HepG2 (cell line): ENCODE measurements around the gene ETV6. TPM values are rescaled to one million over a fixed set of nuclear protein-coding genes. Genes with fewer than 3 reads are reported as not detected.

Experiments
- ATAC-seq: fragments of 200-7000 bp; cut with Tn5 transposase; 3 replicates; pipeline ENCODE4 v1.9.1; 2020; ENCODE audit warnings: mild to moderate bottlenecking, moderate library complexity
- BruUV-seq: library from RNA; stranded (reverse); fragments of 400-500 nt; replicated peaks from 2 replicates; lab custom pipeline; 2021; lab: Mats Ljungman, UMichigan
- CTCF ChIA-PET: fragments of 300-600 bp; formaldehyde crosslinking; extraction: SDS; loops from one replicate; lab custom pipeline; 2021; ENCODE audit warnings: low total read pairs, inconsistent platforms, low intra/inter-chr PET ratio; lab: Yijun Ruan, JAX
- POLR2A ChIA-PET: fragments of 350-600 bp; sonication (Branson Sonifier 250); formaldehyde crosslinking; loops from one replicate; lab custom pipeline; 2020; ENCODE audit warnings: antibody characterized with exemption, inconsistent platforms; lab: Yijun Ruan, JAX
- DNase-seq: peaks from one replicate; pipeline ENCODE4 v3.0.0-alpha.2; 2015; ENCODE audit warnings: low spot score
- FAIRE-seq: peaks from 3 replicates; lab custom pipeline; 2011; peaks lifted over from hg19 to GRCh38; lab: Jason Lieb, UNC
- H2AFZ ChIP-seq: one replicate; pipeline ENCODE4 v1.6.1; 2011; ENCODE audit warnings: low read length, inconsistent platforms
- H3K27ac ChIP-seq: fragments of 300-600 bp; 3 replicates; pipeline ENCODE4 v1.8.0; 2011; ENCODE audit warnings: mixed run types, mild to moderate bottlenecking, mixed read lengths, low read length, inconsistent platforms; ENCODE audit not compliant: insufficient read depth; ENCODE audit errors: extremely low read length
- H3K27me3 ChIP-seq, 2 experiments: fragments of 200-600 bp in 1 of 2; 2 replicates in 1 of 2; 3 replicates in 1 of 2; pipeline versions ENCODE4 v1.6.0 to v1.8.0; 2011; ENCODE audit warnings: low read length in 2 of 2, mild to moderate bottlenecking in 2 of 2, moderate library complexity in 2 of 2, inconsistent platforms in 1 of 2; ENCODE audit not compliant: insufficient read depth in 2 of 2, control insufficient read depth in 1 of 2
- H3K36me3 ChIP-seq, 2 experiments: fragments of 200-600 bp in 1 of 2; replicated peaks in 1 of 2; 2 replicates in 1 of 2; 3 replicates in 1 of 2; pipeline versions ENCODE4 v1.5.1 to v1.8.0; 2011; ENCODE audit warnings: low read length in 2 of 2, inconsistent platforms in 1 of 2; ENCODE audit not compliant: insufficient read depth in 2 of 2, control insufficient read depth in 1 of 2
- H3K4me1 ChIP-seq: 2 replicates; pipeline ENCODE4 v1.5.1; 2012; ENCODE audit warnings: low read length, inconsistent platforms; ENCODE audit not compliant: insufficient read depth
- H3K4me2 ChIP-seq: 2 replicates; pipeline ENCODE4 v1.6.0; 2011; ENCODE audit warnings: low read depth, low read length, inconsistent platforms
- H3K4me3 ChIP-seq, 3 experiments: fragments of 200-600 bp in 1 of 3; sonication (generic), shearing (Covaris generic) in 1 of 3; replicated peaks in 1 of 3; 2 replicates each; pipeline ENCODE4 v1.5.1; 2011 to 2016; ENCODE audit warnings: low read length in 3 of 3, inconsistent platforms in 2 of 3, low read depth in 2 of 3, mild to moderate bottlenecking in 2 of 3, control low read depth in 1 of 3, mixed read lengths in 1 of 3; ENCODE audit not compliant: insufficient read depth in 1 of 3
- H3K79me2 ChIP-seq: one replicate; pipeline ENCODE4 v1.6.1; 2011; ENCODE audit warnings: low read length, inconsistent platforms; ENCODE audit not compliant: insufficient read depth
- H3K9ac ChIP-seq: 2 replicates; pipeline ENCODE4 v1.6.0; 2011; ENCODE audit warnings: mild to moderate bottlenecking, low read depth, low read length, inconsistent platforms; ENCODE audit not compliant: insufficient read depth
- H3K9me3 ChIP-seq: 2 replicates; pipeline ENCODE4 v1.5.1; 2012; ENCODE audit warnings: mild to moderate bottlenecking, low read length
- H4K20me1 ChIP-seq: 2 replicates; pipeline ENCODE4 v1.6.0; 2011; ENCODE audit warnings: inconsistent platforms, mild to moderate bottlenecking, low read length, moderate library complexity; ENCODE audit not compliant: insufficient read depth
- GABPB1 ChIP-seq: IDR thresholded peaks from 2 replicates; pipeline ENCODE4 v1.6.1; 2016; ENCODE audit warnings: mild to moderate bottlenecking, missing genetic modification reagents, moderate library complexity, missing compliant biosample characterization
- KLF9 ChIP-seq: IDR thresholded peaks from 2 replicates; pipeline ENCODE4 v1.6.1; 2016; ENCODE audit warnings: low read depth
- NR2F6 ChIP-seq, 2 experiments: IDR thresholded peaks; 2 replicates each; pipeline ENCODE4 v1.6.1; 2016; ENCODE audit warnings: antibody characterized with exemption in 1 of 2, mild to moderate bottlenecking in 1 of 2
- ZNF124 ChIP-seq: sonication (generic); formaldehyde crosslinking; IDR thresholded peaks from 2 replicates; pipeline ENCODE4 v1.4.0; 2020; ENCODE audit warnings: missing genetic modification reagents
- ZNF34 ChIP-seq: sonication (generic); formaldehyde crosslinking; IDR thresholded peaks from 2 replicates; pipeline ENCODE4 v1.4.0; 2020; ENCODE audit warnings: mild to moderate bottlenecking, missing genetic modification reagents, borderline replicate concordance
- ZNF382 ChIP-seq: sonication (generic); formaldehyde crosslinking; IDR thresholded peaks from 2 replicates; pipeline ENCODE4 v1.5.0; 2020; ENCODE audit warnings: missing genetic modification reagents, mild to moderate bottlenecking, borderline replicate concordance
- ZNF670 ChIP-seq: sonication (generic); formaldehyde crosslinking; IDR thresholded peaks from 2 replicates; pipeline ENCODE4 v1.8.0; 2022; ENCODE audit warnings: mild to moderate bottlenecking, missing genetic modification reagents, borderline replicate concordance
- ZNF747 ChIP-seq: sonication (generic); formaldehyde crosslinking; IDR thresholded peaks from 2 replicates; pipeline ENCODE4 v1.8.1; 2023; ENCODE audit warnings: missing genetic modification reagents, mild to moderate bottlenecking, borderline replicate concordance
- WGBS: methylation state at CpG from one replicate; pipeline ENCODE4 v1.1.6; 2017; ENCODE audit warnings: low lambda C conversion rate; 5-methylcytosine and 5-hydroxymethylcytosine counted together
- in situ Hi-C: cut with HindIII; loops from 2 replicates; pipeline ENCODE4 v1.10.0; 2017; ENCODE audit warnings: low pct_unique_long_range_greater_than_20kb; ENCODE audit not compliant: extremely low pct_ligation_motif_present
- intact Hi-C: fragments of 100-400 bp; cut with micrococcal nuclease; formaldehyde crosslinking; loops from one replicate; pipeline ENCODE4 v1.10.0; 2022; ENCODE audit not compliant: unreplicated experiment
- polyA plus RNA-seq, 8 experiments: library from polyadenylated mRNA; depleted of rRNA in 3 of 8; stranded (reverse) in 7 of 8; unstranded in 1 of 8; fragments of >200 nt; fragmentation: Illumina TruSeq in 4 of 8; extraction: Trizol in 4 of 8; gene quantifications; 2 replicates each; pipeline versions ENCODE4 v1.2.1 to v1.2.3, GENCODE V29; 2011 to 2016; ENCODE audit warnings: low read depth in 4 of 8, missing spikeins in 1 of 8, mixed read lengths in 1 of 8; ENCODE audit not compliant: insufficient read depth in 1 of 8
- total RNA-seq, 5 experiments: library from RNA; depleted of rRNA; stranded (reverse); fragments of >200 nt; fragmentation: Illumina TruSeq; extraction: Trizol; gene quantifications; 2 replicates each; pipeline ENCODE4 v1.2.3, GENCODE V29; 2016; ENCODE audit warnings: low read depth in 1 of 5
- TF ChIP-seq, protein P1 (sequence below): sonication (generic); formaldehyde crosslinking; conservative IDR thresholded peaks from 2 replicates; pipeline ENCODE4 v1.5.0; 2020; ENCODE audit warnings: missing genetic modification reagents
- TF ChIP-seq, protein P2 (sequence below): sonication (generic); formaldehyde crosslinking; IDR thresholded peaks from 2 replicates; pipeline ENCODE4 v1.4.0; 2020; ENCODE audit warnings: missing genetic modification reagents, borderline replicate concordance

Gene ETV6
- total and polyA plus RNA-seq, 2 of the 13 experiments (the other 11 are each of a cell fraction or from before 2014, with no cell fraction given) = 2.2 to 3.0 TPM

DNA sequence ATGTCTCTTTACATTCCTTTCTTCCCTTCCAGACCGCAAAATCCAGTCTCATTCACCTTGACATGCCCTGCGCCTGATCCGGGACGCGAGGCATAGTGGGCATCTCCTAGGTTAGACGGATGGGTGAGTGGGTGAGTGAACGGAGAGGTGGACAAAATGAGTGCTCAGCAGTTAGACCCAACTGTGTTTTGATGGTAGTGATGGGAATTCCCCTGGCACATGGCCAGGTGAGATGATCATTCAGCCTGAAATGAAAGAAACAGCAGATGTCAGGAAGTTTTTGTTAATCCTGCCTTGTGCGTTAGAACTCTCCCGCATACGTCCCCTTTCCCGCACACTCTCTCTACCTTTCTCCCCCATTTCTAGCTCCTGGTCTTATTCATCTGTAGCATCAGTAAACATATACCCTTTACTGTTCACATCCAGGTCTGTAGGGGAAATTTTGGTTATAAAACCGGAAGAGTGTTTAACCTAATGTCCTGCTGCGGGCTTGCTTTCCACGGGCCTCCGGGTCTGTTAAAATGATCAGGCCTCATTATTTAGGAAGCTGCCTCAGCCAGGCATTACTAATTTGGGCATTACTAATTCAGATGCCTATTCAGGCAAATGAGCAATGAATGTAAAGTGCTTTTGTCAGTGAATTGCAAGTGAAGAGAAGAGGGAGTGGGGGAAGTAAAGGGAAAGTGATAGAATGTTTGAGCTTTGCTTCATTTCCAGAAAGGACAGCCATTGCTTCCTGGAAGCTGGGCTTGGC, 172.8 kb downstream of the ETV6 start:
- no TSS peak for BruUV-seq
- CTCF ChIA-PET = no interaction called here

DNA sequence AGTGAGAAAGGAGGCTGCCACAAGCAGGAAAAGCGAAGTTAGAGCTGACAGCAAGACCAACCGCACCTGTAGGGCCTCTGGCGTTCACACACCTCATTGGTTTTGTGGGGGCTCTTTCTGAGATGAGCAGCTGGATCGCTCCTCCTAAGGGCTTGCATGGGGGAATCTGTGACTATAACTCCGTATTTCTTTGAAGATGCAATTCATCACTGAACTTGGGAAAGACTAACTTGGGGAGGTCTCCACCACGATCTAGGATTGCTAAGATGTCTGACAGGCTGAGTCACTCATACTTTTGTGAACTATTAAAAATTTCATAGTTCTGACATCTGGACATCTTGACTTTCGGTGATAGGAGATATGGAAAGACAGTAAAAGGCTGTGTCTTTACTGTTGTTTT, 173.6 kb downstream of the ETV6 start:
- no peak overlapping the region for H3K4me2 ChIP-seq
- no peaks in the 10 kb centered on the region for H3K36me3 ChIP-seq
- ChIA-PET CTCF (no interaction called here), POLR2A (no interaction called here)
- H3K4me1 ChIP-seq = no peaks in the 10 kb centered on the region
- DNase-seq = no peak
- H4K20me1 ChIP-seq = no peaks in the 10 kb centered on the region
- in situ Hi-C loops = no loop called here
- H3K9ac ChIP-seq = no peak overlapping the region
- intact Hi-C loops = no loop called here
- no peak overlapping the region for H3K4me3 ChIP-seq
- H3K27me3 ChIP-seq = no peaks in the 10 kb centered on the region
- H3K9me3 ChIP-seq = no peaks in the 10 kb centered on the region
- ATAC-seq = no peak
- no peak overlapping the region for H3K27ac ChIP-seq
- WGBS = 90% methylated on average over 7 of the region's 7 CpGs
- no peak overlapping the region for H2AFZ ChIP-seq
- TF ChIP-seq ZNF747 (CRISPR knock-in tag) = no peak
- TF ChIP-seq, protein P1, sequence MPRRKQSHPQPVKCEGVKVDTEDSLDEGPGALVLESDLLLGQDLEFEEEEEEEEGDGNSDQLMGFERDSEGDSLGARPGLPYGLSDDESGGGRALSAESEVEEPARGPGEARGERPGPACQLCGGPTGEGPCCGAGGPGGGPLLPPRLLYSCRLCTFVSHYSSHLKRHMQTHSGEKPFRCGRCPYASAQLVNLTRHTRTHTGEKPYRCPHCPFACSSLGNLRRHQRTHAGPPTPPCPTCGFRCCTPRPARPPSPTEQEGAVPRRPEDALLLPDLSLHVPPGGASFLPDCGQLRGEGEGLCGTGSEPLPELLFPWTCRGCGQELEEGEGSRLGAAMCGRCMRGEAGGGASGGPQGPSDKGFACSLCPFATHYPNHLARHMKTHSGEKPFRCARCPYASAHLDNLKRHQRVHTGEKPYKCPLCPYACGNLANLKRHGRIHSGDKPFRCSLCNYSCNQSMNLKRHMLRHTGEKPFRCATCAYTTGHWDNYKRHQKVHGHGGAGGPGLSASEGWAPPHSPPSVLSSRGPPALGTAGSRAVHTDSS = no peak
- no peak for TF ChIP-seq KLF9 (CRISPR knock-in tag)
- TF ChIP-seq ZNF382 (CRISPR knock-in tag) = no peak
- no peak for TF ChIP-seq ZNF670 (CRISPR knock-in tag)
- no peak for TF ChIP-seq GABPB1 (CRISPR knock-in tag)
- TF ChIP-seq, protein P2, sequence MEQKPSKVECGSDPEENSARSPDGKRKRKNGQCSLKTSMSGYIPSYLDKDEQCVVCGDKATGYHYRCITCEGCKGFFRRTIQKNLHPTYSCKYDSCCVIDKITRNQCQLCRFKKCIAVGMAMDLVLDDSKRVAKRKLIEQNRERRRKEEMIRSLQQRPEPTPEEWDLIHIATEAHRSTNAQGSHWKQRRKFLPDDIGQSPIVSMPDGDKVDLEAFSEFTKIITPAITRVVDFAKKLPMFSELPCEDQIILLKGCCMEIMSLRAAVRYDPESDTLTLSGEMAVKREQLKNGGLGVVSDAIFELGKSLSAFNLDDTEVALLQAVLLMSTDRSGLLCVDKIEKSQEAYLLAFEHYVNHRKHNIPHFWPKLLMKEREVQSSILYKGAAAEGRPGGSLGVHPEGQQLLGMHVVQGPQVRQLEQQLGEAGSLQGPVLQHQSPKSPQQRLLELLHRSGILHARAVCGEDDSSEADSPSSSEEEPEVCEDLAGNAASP (CRISPR knock-in tag) = no peak
- TF ChIP-seq NR2F6 (IDR thresholded peaks at IDR 0.05) = no peak
- no peak for TF ChIP-seq NR2F6 (CRISPR knock-in tag; IDR thresholded peaks at IDR 0.05)
- no peak for TF ChIP-seq ZNF34
- TF ChIP-seq, all 625 proteins: peak for 0
- H3K79me2 ChIP-seq = no peaks in the 10 kb centered on the region
- FAIRE-seq = no peak
- no TSS peak for BruUV-seq

More for the DNA sequence above, 172.8 kb downstream of the ETV6 start:
- H3K4me3 ChIP-seq = no peak overlapping the region
- H3K27ac ChIP-seq = no peak overlapping the region
- no peak overlapping the region for H2AFZ ChIP-seq
- H3K79me2 ChIP-seq = no peaks in the 10 kb centered on the region
- in situ Hi-C loops = no loop called here
- H3K4me2 ChIP-seq = no peak overlapping the region
- peaks cover 7% of the 10 kb centered on the region; the same call in 1 of the 2 replicates for H3K4me1 ChIP-seq
- POLR2A ChIA-PET = no interaction called here
- no peak overlapping the region for H3K9ac ChIP-seq
- no peaks in the 10 kb centered on the region for H3K9me3 ChIP-seq
- H3K27me3 ChIP-seq = no peaks in the 10 kb centered on the region
- H4K20me1 ChIP-seq = no peaks in the 10 kb centered on the region
- no peaks in the 10 kb centered on the region for H3K36me3 ChIP-seq
- no peak for DNase-seq
- WGBS = 98% methylated on average over 15 of the region's 15 CpGs
- ATAC-seq = no peak
- TF ChIP-seq ZNF124 = no peak
- TF ChIP-seq, all 625 proteins: peak for 0
- no peak for FAIRE-seq
- intact Hi-C loops = no loop called here
